Testis (tissue), 2 donors: ENCODE measurements around the gene GAB2.

Source experiments
- CTCF ChIP-seq, 3 experiments: fragments of 450-650 bp in 2 of 3; fragments of 200-600 bp in 1 of 3; sonication (generic) in 1 of 3; IDR thresholded peaks; one replicate each; pipeline ENCODE4 v1.5.1; 2016 to 2019; ENCODE audit warnings: antibody characterized with exemption in 3 of 3, mild to moderate bottlenecking in 2 of 3, moderate library complexity in 1 of 3
- POLR2A ChIP-seq: fragments of 450-650 bp; IDR thresholded peaks from one replicate; pipeline ENCODE4 v1.6.1; 2017; ENCODE audit warnings: antibody characterized with exemption, mild to moderate bottlenecking, moderate library complexity

DNA sequence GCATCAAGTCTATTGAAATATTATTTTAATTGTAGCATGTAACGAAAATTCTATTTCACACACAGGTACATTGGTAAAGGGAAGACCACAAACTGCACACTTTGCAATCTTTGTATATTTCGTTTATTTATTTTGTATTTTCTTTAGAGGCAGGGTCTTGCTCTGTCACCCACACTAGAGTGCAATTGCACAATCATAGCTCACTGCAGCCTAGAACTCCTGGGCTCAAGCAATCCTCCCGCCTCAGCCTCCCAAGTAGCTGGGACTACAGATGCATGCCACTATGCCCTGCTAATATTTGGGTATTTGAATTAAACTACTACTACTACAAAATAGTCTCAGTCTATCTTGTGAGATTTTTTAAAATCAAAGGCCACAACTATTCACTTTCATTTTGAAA lies 42.7 kb downstream of the GAB2 start:
- no peak for TF ChIP-seq POLR2A
- no peak for TF ChIP-seq CTCF (IDR thresholded peaks at IDR 0.05)
